Liver (tissue), 3 donors: ENCODE data around the gene GBE1.

Experiments
- FOXA2 ChIP-seq: IDR thresholded peaks from 2 replicates; pipeline ENCODE4 v1.6.1; 2016; ENCODE audit warnings: antibody characterized with exemption
- GABPA ChIP-seq, 2 donors: IDR thresholded peaks in 1 of 2; conservative IDR thresholded peaks in 1 of 2; 2 replicates each; pipeline ENCODE4 v1.6.1; 2016; ENCODE audit warnings: antibody characterized with exemption in 2 of 2, mild to moderate bottlenecking in 1 of 2, moderate library complexity in 1 of 2
- RAD21 ChIP-seq, 2 donors: IDR thresholded peaks; 2 replicates each; pipeline ENCODE4 v1.6.1; 2016; ENCODE audit warnings: antibody characterized with exemption in 2 of 2, mild to moderate bottlenecking in 2 of 2
- TAF1 ChIP-seq: conservative IDR thresholded peaks from 2 replicates; pipeline ENCODE4 v1.6.1; 2016; ENCODE audit warnings: antibody characterized with exemption, mild to moderate bottlenecking
- YY1 ChIP-seq: IDR thresholded peaks from 2 replicates; pipeline ENCODE4 v1.6.1; 2016; ENCODE audit warnings: antibody characterized with exemption, mild to moderate bottlenecking
- TF ChIP-seq, protein P1 (sequence below): fragments of 150-350 bp; IDR thresholded peaks from 2 replicates; pipeline ENCODE4 v1.5.1; 2017; ENCODE audit warnings: improper control_type of control experiment, low read depth, low read length; ENCODE audit not compliant: missing input control
- TF ChIP-seq, protein P2 (sequence below): IDR thresholded peaks from 2 replicates; pipeline ENCODE4 v1.6.1; 2016; ENCODE audit warnings: antibody characterized with exemption
- TF ChIP-seq, protein P3 (sequence below): IDR thresholded peaks from 2 replicates; pipeline ENCODE4 v1.6.1; 2016; ENCODE audit warnings: antibody characterized with exemption, mild to moderate bottlenecking
- TF ChIP-seq, protein P4 (sequence below): IDR thresholded peaks from 2 replicates; pipeline ENCODE4 v1.6.1; 2016; ENCODE audit warnings: antibody characterized with exemption
- donor health status: healthy.
- donor health status: healthy.

DNA sequence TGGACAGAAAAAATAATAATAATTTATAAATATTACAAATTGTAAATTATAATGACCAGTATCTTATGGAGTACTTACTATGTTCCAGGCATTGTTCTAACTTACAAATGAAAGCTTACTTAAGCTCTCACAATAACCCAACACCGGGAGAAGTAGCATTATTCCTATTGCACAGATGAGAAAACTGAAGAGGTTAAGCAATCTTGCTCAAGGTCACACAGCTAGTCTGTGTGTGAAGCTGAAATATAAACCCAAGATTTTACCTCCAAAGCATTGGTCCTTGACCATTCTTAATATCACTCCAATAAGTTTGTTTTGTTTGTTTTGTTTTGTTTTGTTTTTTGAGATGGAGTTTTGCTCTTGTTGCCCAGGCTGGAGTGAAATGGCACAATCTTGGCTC, 43.1 kb downstream of the GBE1 start:
- TF ChIP-seq, protein P1, sequence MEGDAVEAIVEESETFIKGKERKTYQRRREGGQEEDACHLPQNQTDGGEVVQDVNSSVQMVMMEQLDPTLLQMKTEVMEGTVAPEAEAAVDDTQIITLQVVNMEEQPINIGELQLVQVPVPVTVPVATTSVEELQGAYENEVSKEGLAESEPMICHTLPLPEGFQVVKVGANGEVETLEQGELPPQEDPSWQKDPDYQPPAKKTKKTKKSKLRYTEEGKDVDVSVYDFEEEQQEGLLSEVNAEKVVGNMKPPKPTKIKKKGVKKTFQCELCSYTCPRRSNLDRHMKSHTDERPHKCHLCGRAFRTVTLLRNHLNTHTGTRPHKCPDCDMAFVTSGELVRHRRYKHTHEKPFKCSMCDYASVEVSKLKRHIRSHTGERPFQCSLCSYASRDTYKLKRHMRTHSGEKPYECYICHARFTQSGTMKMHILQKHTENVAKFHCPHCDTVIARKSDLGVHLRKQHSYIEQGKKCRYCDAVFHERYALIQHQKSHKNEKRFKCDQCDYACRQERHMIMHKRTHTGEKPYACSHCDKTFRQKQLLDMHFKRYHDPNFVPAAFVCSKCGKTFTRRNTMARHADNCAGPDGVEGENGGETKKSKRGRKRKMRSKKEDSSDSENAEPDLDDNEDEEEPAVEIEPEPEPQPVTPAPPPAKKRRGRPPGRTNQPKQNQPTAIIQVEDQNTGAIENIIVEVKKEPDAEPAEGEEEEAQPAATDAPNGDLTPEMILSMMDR, result no peak
- TF ChIP-seq TAF1 (no peak), YY1 (no peak), GABPA (IDR thresholded peaks at IDR 0.05 in 1 of 2, conservative IDR thresholded peaks at IDR 0.05 in 1 of 2) (no peak), RAD21 (IDR thresholded peaks at IDR 0.05) (no peak), FOXA2 (no peak)
- TF ChIP-seq, protein P2, sequence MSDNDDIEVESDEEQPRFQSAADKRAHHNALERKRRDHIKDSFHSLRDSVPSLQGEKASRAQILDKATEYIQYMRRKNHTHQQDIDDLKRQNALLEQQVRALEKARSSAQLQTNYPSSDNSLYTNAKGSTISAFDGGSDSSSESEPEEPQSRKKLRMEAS, result no peak
- TF ChIP-seq, protein P3, sequence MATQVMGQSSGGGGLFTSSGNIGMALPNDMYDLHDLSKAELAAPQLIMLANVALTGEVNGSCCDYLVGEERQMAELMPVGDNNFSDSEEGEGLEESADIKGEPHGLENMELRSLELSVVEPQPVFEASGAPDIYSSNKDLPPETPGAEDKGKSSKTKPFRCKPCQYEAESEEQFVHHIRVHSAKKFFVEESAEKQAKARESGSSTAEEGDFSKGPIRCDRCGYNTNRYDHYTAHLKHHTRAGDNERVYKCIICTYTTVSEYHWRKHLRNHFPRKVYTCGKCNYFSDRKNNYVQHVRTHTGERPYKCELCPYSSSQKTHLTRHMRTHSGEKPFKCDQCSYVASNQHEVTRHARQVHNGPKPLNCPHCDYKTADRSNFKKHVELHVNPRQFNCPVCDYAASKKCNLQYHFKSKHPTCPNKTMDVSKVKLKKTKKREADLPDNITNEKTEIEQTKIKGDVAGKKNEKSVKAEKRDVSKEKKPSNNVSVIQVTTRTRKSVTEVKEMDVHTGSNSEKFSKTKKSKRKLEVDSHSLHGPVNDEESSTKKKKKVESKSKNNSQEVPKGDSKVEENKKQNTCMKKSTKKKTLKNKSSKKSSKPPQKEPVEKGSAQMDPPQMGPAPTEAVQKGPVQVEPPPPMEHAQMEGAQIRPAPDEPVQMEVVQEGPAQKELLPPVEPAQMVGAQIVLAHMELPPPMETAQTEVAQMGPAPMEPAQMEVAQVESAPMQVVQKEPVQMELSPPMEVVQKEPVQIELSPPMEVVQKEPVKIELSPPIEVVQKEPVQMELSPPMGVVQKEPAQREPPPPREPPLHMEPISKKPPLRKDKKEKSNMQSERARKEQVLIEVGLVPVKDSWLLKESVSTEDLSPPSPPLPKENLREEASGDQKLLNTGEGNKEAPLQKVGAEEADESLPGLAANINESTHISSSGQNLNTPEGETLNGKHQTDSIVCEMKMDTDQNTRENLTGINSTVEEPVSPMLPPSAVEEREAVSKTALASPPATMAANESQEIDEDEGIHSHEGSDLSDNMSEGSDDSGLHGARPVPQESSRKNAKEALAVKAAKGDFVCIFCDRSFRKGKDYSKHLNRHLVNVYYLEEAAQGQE, result no peak
- TF ChIP-seq, protein P4, sequence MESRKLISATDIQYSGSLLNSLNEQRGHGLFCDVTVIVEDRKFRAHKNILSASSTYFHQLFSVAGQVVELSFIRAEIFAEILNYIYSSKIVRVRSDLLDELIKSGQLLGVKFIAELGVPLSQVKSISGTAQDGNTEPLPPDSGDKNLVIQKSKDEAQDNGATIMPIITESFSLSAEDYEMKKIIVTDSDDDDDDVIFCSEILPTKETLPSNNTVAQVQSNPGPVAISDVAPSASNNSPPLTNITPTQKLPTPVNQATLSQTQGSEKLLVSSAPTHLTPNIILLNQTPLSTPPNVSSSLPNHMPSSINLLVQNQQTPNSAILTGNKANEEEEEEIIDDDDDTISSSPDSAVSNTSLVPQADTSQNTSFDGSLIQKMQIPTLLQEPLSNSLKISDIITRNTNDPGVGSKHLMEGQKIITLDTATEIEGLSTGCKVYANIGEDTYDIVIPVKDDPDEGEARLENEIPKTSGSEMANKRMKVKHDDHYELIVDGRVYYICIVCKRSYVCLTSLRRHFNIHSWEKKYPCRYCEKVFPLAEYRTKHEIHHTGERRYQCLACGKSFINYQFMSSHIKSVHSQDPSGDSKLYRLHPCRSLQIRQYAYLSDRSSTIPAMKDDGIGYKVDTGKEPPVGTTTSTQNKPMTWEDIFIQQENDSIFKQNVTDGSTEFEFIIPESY, result no peak
